Activated CD4-positive, alpha-beta T cell treated with anti-CD3 and anti-CD28 coated beads for 36 hours (primary cell): ENCODE data around the gene MAGI1. TPM values are rescaled to one million over a fixed set of nuclear protein-coding genes. Genes with fewer than 3 reads are reported as not detected.

Experiments used
- ATAC-seq: fragments of 200-7000 bp; cut with Tn5 transposase; one replicate; pipeline ENCODE4 v1.10.0; 2021; ENCODE audit warnings: mild to moderate bottlenecking, moderate library complexity
- CTCF ChIA-PET: fragments of 350-600 bp; sonication (Branson Sonifier 250); formaldehyde crosslinking; loops from one replicate; lab custom pipeline; 2021; ENCODE audit warnings: antibody characterized with exemption; lab: Charles Lee
- POLR2A ChIA-PET: fragments of 350-600 bp; sonication (Branson Sonifier 250); formaldehyde crosslinking; loops from one replicate; lab custom pipeline; 2021; ENCODE audit warnings: antibody characterized with exemption, inconsistent platforms; lab: Charles Lee
- DNase-seq: peaks from one replicate; pipeline ENCODE4 v3.0.0-alpha.2; 2020
- H3K27ac Mint-ChIP-seq: one replicate; pipeline ENCODE4 v1.8.0; 2021; ENCODE audit warnings: mixed read lengths
- H3K27me3 Mint-ChIP-seq: one replicate; pipeline ENCODE4 v1.8.0; 2021; ENCODE audit warnings: mixed read lengths
- H3K36me3 Mint-ChIP-seq: one replicate; pipeline ENCODE4 v1.8.0; 2021; ENCODE audit warnings: low read depth, mixed read lengths
- H3K4me1 Mint-ChIP-seq: one replicate; pipeline ENCODE4 v1.8.0; 2021; ENCODE audit warnings: mixed read lengths
- H3K4me3 Mint-ChIP-seq: one replicate; pipeline ENCODE4 v1.8.0; 2021; ENCODE audit warnings: mild to moderate bottlenecking, moderate library complexity, mixed read lengths
- H3K9me3 Mint-ChIP-seq: one replicate; pipeline ENCODE4 v1.8.0; 2021; ENCODE audit warnings: low read depth, mixed read lengths
- intact Hi-C, 2 experiments: fragments of 100-400 bp; cut with DNase I in 1 of 2; cut with micrococcal nuclease in 1 of 2; formaldehyde crosslinking; loops; one replicate each; pipeline versions ENCODE4 v1.14.2 to v1.15.1; 2022 to 2024; cut with DNase I, micrococcal nuclease
- total RNA-seq, 2 experiments: library from RNA; stranded (reverse); gene quantifications; one replicate each; pipeline ENCODE4 v1.2.3, GENCODE V29; 2021

The MAGI1 gene
- total RNA-seq, 2 experiments from 2014 or later = 0.09 to 0.18 TPM

GRCh38 chr3:65950340-65951326 lies 88.1 kb downstream of the MAGI1 start:
- H3K36me3 Mint-ChIP-seq = no peaks in the 10 kb centered on the region
- no peak overlapping the region for H3K4me3 Mint-ChIP-seq
- ChIA-PET POLR2A (no interaction called here), CTCF (no interaction called here)
- no peaks in the 10 kb centered on the region for H3K9me3 Mint-ChIP-seq
- H3K27me3 Mint-ChIP-seq = no peaks in the 10 kb centered on the region
- ATAC-seq (no peak), DNase-seq (no peak)
- H3K27ac Mint-ChIP-seq = no peak overlapping the region
- no peaks in the 10 kb centered on the region for H3K4me1 Mint-ChIP-seq
- intact Hi-C loops = no loop called here

GRCh38 chr3:65948841-65949573 lies 89.7 kb downstream of the MAGI1 start:
- no peak for ATAC-seq
- CTCF ChIA-PET = no interaction called here
- intact Hi-C loops = no loop called here
- DNase-seq = no peak
- no peaks in the 10 kb centered on the region for H3K36me3 Mint-ChIP-seq
- no peaks in the 10 kb centered on the region for H3K27me3 Mint-ChIP-seq
- H3K9me3 Mint-ChIP-seq = no peaks in the 10 kb centered on the region
- POLR2A ChIA-PET = no interaction called here
- no peaks in the 10 kb centered on the region for H3K4me1 Mint-ChIP-seq
- H3K4me3 Mint-ChIP-seq = no peak overlapping the region
- H3K27ac Mint-ChIP-seq = no peak overlapping the region

- POLR2A ChIA-PET = no interaction called here
- DNase-seq (no peak), ATAC-seq (no peak)
- CTCF ChIA-PET = no interaction called here
- Mint-ChIP-seq H3K4me3 (no peak overlapping the region), H3K27me3 (no peaks in the 10 kb centered on the region), H3K9me3 (no peaks in the 10 kb centered on the region), H3K4me1 (no peaks in the 10 kb centered on the region), H3K27ac (no peak overlapping the region), H3K36me3 (no peaks in the 10 kb centered on the region)
- intact Hi-C loops = no loop called here
Measured at GRCh38 chr3:65946438-65946837, 92.3 kb downstream of the MAGI1 start.

- Mint-ChIP-seq H3K27ac (no peak overlapping the region), H3K9me3 (no peaks in the 10 kb centered on the region), H3K4me3 (no peak overlapping the region), H3K4me1 (no peaks in the 10 kb centered on the region), H3K36me3 (no peaks in the 10 kb centered on the region), H3K27me3 (no peaks in the 10 kb centered on the region)
- ChIA-PET POLR2A (no interaction called here), CTCF (no interaction called here)
- no peak for ATAC-seq
- no peak for DNase-seq
- intact Hi-C loops = no loop called here
Measured at GRCh38 chr3:65945953-65946352, 92.8 kb downstream of the MAGI1 start.

GRCh38 chr3:65945480-65945879 lies 93.2 kb downstream of the MAGI1 start:
- DNase-seq (no peak), ATAC-seq (no peak)
- no peaks in the 10 kb centered on the region for H3K36me3 Mint-ChIP-seq
- ChIA-PET CTCF (no interaction called here), POLR2A (no interaction called here)
- H3K4me3 Mint-ChIP-seq = no peak overlapping the region
- H3K27me3 Mint-ChIP-seq = no peaks in the 10 kb centered on the region
- no peaks in the 10 kb centered on the region for H3K4me1 Mint-ChIP-seq
- no peak overlapping the region for H3K27ac Mint-ChIP-seq
- intact Hi-C loops = no loop called here
- no peaks in the 10 kb centered on the region for H3K9me3 Mint-ChIP-seq

GRCh38 chr3:65944252-65944651 lies 94.5 kb downstream of the MAGI1 start:
- DNase-seq (no peak), ATAC-seq (no peak)
- POLR2A ChIA-PET = no interaction called here
- Mint-ChIP-seq H3K4me1 (no peaks in the 10 kb centered on the region), H3K36me3 (no peaks in the 10 kb centered on the region), H3K4me3 (no peak overlapping the region), H3K9me3 (no peaks in the 10 kb centered on the region), H3K27ac (no peak overlapping the region), H3K27me3 (no peaks in the 10 kb centered on the region)
- CTCF ChIA-PET = no interaction called here
- intact Hi-C loops = no loop called here

- DNase-seq (no peak), ATAC-seq (no peak)
- intact Hi-C loops = no loop called here
- ChIA-PET POLR2A (no interaction called here), CTCF (no interaction called here)
- H3K27ac Mint-ChIP-seq = no peak overlapping the region
- no peaks in the 10 kb centered on the region for H3K27me3 Mint-ChIP-seq
- H3K4me3 Mint-ChIP-seq = no peak overlapping the region
- H3K4me1 Mint-ChIP-seq = no peaks in the 10 kb centered on the region
- H3K36me3 Mint-ChIP-seq = no peaks in the 10 kb centered on the region
- H3K9me3 Mint-ChIP-seq = no peaks in the 10 kb centered on the region
Measured at GRCh38 chr3:65939801-65940246, 98.9 kb downstream of the MAGI1 start.

GRCh38 chr3:65939184-65939583 lies 99.5 kb downstream of the MAGI1 start:
- Mint-ChIP-seq H3K4me3 (no peak overlapping the region), H3K4me1 (no peaks in the 10 kb centered on the region), H3K27me3 (no peaks in the 10 kb centered on the region), H3K9me3 (no peaks in the 10 kb centered on the region), H3K36me3 (no peaks in the 10 kb centered on the region), H3K27ac (no peak overlapping the region)
- DNase-seq (no peak), ATAC-seq (no peak)
- intact Hi-C loops = no loop called here
- ChIA-PET POLR2A (no interaction called here), CTCF (no interaction called here)

GRCh38 chr3:65938676-65939075 lies 100.0 kb downstream of the MAGI1 start:
- CTCF ChIA-PET = no interaction called here
- H3K27ac Mint-ChIP-seq = no peak overlapping the region
- H3K36me3 Mint-ChIP-seq = no peaks in the 10 kb centered on the region
- no peak for ATAC-seq
- no peaks in the 10 kb centered on the region for H3K9me3 Mint-ChIP-seq
- no peaks in the 10 kb centered on the region for H3K4me1 Mint-ChIP-seq
- H3K4me3 Mint-ChIP-seq = no peak overlapping the region
- no peaks in the 10 kb centered on the region for H3K27me3 Mint-ChIP-seq
- DNase-seq = no peak
- intact Hi-C loops = no loop called here
- POLR2A ChIA-PET = no interaction called here

GRCh38 chr3:65938147-65938546 lies 100.6 kb downstream of the MAGI1 start:
- ChIA-PET CTCF (no interaction called here), POLR2A (no interaction called here)
- no peaks in the 10 kb centered on the region for H3K36me3 Mint-ChIP-seq
- H3K27me3 Mint-ChIP-seq = no peaks in the 10 kb centered on the region
- no peak overlapping the region for H3K27ac Mint-ChIP-seq
- H3K4me3 Mint-ChIP-seq = no peak overlapping the region
- no peak for DNase-seq
- intact Hi-C loops = no loop called here
- peaks cover 4% of the 10 kb centered on the region for H3K9me3 Mint-ChIP-seq
- no peaks in the 10 kb centered on the region for H3K4me1 Mint-ChIP-seq
- no peak for ATAC-seq

- Mint-ChIP-seq H3K36me3 (no peaks in the 10 kb centered on the region), H3K27me3 (no peaks in the 10 kb centered on the region), H3K9me3 (peaks cover 4% of the 10 kb centered on the region), H3K4me1 (no peaks in the 10 kb centered on the region), H3K27ac (no peak overlapping the region), H3K4me3 (no peak overlapping the region)
- POLR2A ChIA-PET = no interaction called here
- ATAC-seq = no peak
- DNase-seq = no peak
- intact Hi-C loops = no loop called here
- CTCF ChIA-PET = interaction anchor here (0.7 kb wide), 1 partner anchor 244 kb away, joined by 3 read pairs; no protein-coding TSS in a partner anchor
Measured at GRCh38 chr3:65936908-65937638, 101.6 kb downstream of the MAGI1 start.
